GM21717 (cell line): ENCODE results near the gene UXT.

Experiments used
- ATAC-seq: cut with Tn5 transposase; IDR thresholded peaks from one replicate; pipeline ENCODE4 v1.9.1; 2021; ENCODE audit warnings: mild to moderate bottlenecking, moderate library complexity; ENCODE audit not compliant: unreplicated experiment

UXT gene

DNA sequence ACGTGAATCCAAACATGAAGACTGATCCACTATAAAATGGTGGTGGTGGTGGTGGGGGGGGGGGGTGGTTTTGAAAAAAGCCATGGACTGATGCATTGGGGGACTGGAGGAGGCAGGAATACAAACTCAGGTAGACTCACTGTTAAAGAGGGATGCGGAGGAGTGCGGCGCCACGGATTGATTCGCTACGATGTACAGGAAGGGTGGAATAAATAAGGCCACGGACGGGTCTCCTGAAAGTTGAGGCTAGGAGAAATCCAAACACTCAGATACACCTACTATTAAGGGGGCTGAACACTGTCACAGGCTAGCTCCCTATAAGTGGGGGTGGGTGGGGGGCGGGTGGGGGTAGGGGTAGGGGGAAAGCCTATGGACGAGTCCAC lies 9.2 kb downstream of the UXT start:
- no peak for ATAC-seq

DNA sequence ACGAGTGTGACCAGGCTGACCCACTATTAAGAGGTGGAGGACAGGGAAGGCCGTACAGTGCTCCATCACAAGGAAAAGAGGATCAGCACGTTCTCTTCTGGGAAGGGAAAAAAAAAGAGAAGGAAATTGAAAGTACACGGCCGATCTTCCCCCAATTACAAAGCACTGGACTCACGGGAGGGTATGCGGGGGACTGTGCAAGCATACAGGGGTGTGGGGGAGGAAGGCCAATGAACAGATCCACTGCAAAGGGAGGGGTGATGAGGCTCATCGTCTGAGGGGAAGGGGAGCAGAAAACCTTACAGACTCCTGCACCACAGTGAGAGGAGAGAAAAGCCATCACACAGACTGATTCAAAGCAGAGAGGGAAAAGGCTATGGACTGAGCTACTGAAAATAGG lies 9.7 kb downstream of the UXT start:
- ATAC-seq = no peak

DNA sequence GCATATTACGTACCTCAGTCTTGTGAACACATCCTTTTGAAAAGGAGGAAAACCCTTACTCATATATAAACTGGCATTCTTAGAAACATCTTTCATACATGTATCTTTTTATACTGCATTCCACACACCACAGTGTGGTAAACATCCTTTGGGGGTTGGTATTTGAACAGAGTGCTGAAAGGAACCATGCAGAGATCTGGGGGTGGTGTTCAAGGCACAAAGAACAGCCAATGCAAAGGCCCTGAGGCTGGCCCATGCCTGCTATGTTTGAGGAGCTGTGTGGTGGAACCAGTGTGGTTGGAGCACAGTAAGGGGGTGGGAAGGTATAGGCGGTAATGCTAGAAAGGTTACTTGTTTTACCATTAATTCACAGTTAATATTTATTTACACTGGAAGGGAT lies 10.6 kb downstream of the UXT start:
- ATAC-seq = no peak

DNA sequence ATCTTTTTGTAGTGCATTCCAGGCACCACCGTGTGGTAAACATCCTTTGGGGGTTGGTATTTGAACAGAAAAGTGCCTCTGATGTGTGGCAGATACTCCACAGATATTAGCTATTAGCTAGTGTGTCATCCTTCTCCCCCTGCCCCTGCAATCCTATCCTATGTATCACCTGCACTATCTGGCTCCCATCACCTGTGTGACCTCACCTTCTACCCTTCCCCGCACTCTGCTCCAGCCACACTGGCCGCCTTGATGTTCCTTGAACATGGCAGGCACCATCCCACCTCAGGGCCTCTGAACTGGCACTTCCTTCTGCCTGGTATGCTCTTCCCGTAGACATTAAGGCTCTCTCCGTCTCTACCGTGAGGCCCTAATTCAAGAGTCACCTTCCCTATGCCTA lies 12.3 kb downstream of the UXT start:
- ATAC-seq = no peak

DNA sequence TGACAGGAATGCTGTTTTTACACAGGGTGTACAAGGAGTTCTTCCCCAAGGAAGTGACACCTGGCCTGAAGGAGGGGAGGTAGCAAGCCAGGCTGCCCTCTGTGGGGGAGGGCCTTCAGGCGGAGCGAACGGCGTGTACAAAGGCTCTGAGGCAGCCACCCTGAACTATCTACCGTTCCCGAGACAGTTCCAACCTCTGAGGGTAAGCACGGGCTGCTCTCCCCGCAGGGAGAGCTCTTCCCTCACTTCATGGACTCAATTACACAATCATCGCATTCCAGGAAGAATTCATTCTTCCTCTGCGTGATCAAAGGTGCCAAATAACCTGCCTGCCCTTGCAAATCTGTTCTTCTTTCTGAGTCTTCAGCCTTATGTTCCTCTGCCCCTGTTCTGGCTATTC lies 13.4 kb downstream of the UXT start:
- ATAC-seq = no peak

DNA sequence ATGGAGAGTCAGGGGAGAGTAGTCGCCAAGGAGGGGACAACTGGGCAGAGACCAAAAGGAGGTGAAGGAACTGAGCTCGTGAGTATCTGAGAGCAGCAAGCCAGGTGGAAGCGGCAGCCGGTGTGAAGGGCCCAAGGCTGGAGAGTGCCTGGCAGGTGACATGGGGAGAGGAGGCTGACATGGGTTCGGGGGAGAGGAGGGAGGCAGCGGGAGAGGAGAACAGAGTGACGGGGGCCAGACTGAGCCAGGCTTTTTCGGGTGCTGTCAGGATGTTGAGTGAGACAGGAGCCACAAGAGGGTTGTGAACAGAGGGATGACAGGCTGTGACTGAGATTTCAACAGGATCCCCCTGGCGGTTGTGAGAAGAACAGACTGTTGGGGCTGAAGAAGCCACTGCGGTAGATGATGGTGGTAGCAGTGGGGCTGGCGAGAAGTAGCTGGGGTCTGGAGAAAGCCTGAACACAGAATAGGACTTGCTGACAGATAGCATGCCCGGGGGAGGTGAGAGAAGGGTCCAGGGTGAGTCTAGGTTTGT lies 14.4 kb downstream of the UXT start:
- ATAC-seq = no peak

DNA sequence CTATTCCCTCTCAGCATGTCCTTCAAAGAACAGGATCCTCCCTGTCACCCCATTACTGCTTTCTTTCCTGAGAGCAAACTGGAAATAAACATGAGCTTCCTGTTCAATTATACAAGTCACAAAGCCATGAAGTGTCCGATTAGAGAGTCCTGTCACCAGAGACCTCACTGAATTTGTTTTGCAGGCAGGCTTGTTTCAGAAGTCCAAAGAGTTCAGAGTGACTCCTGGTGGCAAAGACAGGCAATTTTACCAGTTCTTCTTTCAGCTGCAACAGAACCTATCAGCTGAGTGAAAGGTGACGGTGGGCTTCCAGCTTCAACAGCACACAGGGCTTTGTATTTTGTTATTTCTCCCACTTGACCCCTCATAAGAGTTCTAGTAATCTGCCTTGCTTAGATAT lies 15.1 kb downstream of the UXT start:
- ATAC-seq = no peak

DNA sequence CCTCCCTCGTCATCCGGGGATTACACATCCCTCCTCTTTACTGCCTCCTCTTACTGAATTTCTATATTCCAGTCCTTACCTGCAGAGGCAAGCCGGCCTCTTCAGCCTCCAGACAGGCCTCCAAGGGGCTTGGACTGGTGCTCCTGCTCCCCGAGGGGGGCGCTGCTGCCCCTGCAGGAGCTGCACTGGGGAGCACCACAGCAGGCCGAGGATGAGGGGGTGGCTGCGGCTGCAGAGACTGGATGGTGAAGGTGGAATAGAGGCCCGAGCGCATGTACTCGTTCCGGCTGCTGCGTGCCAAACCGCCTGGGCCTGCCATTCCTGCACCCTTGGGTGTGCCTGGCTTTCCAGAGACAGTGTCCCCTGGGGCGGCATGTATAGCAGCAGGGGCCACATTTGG lies 20.2 kb downstream of the UXT start:
- ATAC-seq = no peak

DNA sequence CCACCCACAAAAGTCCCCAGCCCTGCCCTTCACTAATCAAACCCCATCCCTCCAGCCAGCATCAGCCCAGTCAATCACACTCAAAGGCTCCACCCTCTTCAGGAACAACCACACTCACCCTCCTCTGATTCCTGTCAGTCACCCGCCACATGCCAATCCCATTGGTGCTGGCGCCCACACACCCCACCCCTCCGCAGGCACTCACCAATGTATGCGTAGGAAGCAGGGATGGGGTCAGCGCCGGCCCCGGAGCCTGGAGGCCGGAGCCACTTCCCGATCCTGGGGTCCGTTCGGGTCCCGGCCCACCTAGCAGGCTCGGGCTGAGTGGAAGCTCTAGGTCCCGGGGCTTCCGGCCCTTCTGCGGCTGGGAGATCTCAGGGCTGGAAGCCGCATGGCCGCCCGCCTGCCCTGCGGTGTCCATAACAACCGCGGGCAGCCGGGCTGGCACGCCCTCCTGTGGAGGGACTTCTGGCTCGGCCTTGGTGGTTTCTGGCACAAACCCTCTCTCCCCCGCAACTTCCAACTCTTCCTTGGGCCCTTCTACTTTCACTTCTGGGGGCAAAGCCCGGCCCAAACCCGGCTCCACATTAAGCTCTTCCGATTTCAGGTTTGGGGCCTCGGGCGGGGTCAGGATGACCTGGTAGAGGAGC lies 21.3 kb downstream of the UXT start:
- no peak for ATAC-seq

DNA sequence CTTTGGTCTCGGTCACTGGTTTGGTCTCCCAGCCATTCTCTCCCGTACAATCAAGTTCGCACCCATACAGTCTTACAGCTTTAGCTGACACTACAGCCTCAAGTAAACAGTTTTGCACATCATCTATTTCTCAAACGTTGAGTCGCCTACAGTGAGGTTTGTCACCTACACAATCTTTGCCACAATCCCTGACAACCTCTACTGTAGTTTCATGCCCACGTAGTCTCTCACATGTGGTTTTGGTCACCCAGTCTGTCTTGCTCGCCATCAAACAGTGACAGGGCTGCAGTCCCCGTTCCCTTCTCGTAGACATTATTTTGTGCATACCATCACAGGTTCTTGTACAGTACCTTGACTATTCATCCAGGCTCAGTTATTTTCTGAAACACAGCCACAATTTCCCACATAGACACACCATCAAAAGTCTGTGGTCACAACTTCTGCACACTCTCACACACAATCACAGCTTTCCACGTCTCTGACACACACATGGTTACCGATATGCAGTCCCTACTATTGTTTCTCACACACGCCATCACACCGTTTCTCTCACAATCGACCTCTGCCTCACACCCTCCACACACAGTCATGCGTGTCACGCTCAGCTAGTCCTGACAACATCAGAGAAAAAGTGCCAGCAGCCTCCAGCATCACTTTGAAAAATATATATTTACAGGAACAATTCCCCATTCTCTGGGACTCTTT lies 24.0 kb downstream of the UXT start:
- no peak for ATAC-seq

DNA sequence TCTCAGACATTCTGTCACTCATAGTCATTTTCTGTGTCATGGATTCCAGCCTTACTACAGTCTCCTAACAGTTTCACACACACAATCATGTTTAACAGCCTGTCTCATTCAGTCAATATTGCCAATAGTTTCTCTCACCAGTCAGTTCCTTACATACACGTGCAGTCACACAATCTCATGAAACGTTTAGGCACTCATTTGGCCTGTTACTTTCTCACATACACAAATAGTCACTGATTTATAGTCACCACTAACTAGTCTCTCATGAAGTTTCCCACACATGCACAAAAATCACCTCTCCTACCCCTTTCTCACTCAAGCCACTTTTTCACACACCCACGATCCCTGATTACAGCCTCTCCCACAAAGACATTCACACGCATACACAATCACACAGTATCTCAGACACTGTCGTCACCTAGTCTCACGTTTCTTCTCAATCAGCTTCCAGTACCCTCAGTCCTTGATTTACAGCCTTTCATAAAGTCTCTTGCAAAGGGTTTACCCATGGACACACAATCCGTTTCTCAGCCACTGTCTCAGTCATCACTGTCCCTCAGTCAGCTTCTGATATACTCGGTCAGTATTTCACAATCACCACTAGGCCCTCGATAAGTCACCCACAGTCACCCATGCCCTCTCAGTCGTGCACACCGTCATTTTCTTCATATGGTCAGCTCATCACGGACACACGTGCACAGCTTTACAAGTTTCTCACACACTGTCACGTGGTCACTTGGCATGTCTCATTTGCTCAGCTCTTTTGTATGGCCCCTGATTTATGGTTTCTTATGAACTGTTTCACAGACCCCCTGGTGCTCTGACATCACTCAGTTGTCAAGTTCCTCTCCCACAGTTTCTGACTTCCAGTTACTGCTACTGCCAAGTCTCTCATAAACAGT lies 25.0 kb downstream of the UXT start:
- ATAC-seq = no peak

DNA sequence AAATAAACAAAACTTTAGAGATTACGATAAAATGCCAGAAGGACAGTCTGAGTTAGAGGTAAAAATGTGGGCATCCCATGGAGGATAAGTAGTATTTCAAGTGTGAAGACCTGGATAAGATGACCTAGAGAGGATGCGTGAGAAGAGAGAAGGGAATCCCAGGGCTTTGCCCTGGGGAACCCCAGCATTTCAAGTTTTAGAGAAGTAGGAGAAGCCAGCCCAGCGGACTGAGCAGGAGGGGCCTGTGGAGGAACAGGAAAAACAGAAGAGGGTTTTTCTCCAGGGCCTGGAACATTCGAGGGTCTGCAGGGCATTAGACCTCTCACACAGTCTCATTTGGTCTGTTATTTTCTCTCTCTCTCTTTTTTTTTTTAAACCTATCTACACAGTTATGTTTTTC lies 26.3 kb downstream of the UXT start:
- no peak for ATAC-seq

DNA sequence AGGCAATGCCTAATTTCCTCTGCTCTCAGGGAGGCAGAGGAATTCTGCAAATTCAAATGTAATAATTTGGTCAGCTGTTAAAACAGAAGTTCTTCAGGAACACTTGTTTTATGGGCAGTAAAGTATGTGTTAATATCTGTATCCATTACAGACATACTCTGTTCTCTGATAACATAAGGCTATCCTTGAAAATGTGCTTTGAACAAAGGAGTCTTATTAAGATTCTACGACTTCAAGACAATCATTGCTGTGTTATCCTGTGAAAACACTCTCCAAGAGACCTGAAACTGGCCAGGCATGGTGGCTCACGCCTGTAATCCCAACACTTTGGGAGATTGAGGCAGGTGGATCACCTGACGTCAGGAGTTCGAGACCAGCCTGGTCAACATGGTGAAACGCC lies 27.3 kb downstream of the UXT start:
- no peak for ATAC-seq

DNA sequence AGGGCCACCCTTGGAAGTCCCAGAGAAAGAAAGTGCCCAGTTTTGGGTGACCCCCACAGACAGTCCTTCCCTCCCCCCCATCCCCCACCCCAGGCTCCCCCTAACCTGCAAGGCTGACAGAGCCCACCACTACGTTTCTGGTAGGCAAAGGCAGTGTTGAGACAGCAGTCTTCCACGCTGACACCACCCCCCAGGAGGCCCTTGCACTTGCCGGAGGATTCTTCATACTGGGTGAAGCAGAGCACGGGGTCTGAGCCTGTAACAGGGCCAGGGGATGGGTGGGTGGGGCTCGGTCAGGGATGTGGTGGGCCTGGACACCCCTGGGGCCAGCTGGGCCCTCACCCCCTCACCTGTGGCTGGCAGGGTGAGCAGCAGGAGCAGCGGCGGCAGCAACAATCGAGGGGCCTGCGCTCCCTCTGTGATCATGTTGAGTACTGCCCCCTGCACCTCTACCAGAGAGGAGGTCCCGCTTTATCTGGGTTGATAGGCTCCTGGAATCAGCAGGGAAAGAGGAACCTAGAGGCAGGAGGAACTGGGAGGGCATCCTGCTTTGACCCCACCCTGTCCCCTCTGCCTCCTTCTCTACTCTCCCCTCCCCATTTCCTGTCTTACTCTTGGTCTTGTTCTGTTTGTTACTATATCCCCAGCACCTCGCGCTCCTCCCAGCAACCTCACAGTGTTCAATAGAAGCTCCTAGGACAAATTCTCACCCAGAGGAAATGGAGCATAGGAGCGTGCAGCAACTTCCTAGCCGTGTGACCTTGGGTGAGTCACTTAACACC lies 29.4 kb downstream of the UXT start, which contains the start of gene CFP:
Gene CFP, minus strand, starts transcription at position 512 of the 782 bp plus-strand sequence. Its CDS starts 86 bp downstream, at position 426.
- no peak for ATAC-seq

DNA sequence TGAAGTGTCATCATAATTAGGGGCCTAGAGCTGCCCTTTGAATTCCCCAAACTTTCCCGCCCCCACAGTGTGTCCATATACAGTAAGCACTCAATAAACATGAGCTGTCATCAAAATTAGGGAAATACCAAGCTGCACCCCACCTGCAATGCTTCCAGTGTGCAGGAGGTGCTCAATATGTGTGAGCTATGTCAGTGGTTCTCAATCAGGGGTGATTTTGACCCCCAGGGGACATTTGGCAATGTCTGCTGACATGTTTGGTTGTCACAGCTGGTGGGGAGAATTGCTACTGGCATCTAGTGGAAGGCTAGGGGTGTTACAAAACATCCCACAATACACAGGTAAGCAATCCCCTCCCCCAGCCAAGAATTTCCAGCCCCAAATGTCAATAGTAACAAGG lies 30.0 kb downstream of the UXT start:
- ATAC-seq = no peak

DNA sequence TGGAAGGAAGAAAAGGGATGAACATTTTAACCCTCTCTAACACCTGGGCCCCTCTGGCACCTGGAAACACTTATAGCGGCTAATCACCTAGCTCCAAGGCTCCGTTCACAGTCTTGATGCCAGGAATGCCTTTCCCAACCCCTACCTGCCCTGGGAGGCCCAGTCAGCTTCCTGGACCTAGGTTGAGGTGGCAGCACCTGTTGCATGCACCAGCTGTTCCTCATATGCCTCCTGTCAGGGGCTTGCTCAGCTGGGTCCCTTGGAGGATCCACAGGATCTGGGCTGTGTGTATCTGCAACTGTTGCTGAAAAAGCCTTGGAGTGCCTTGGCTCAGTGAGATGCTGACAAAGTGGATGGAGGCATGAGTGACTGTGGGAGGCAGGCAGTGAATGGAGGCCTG lies 33.6 kb downstream of the UXT start:
- no peak for ATAC-seq

DNA sequence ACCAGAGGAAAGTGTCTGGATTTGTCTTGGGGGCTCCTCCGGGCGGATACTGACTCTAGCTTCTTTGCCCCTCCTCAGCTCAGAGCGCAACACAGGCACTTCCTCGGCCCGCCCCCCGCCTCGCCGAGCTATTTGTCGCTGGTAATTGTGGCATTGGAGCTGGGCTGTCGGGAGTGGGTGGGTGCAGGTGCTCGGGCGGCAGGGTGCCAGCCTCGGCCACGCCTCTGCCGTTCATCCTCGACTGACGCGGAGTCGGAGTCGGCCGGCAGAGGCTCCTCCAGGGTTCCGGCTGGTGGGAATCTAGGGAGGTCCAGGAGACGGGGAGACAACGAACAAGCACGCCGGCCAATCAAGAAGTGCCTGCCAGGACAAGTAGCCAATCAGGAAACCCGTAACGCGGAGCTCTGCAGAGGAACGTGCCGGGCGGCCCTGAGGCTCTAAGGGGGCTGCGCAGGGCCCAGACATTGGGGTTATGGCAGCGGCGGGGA lies 35.4 kb downstream of the UXT start:
- ATAC-seq = no peak

DNA sequence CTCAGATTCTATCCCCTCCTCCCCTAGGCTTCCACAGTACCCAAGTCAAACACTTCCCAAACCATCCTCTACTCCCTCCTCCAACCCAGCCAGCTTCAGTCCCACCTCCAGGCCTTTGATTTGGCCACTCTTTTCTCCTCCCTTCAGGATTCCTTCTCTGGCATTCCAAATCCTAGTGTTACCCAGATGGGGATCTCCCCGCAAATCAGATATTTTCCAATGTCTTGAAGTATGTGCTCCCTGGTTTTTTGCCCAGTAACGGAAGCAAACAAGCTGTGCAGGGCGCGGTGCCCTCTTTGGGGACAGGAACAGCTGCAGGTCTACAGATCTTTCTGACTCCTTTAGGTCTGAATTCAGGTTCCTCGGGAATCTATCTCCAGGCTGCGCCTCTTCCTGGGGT lies 37.1 kb downstream of the UXT start:
- ATAC-seq = no peak

DNA sequence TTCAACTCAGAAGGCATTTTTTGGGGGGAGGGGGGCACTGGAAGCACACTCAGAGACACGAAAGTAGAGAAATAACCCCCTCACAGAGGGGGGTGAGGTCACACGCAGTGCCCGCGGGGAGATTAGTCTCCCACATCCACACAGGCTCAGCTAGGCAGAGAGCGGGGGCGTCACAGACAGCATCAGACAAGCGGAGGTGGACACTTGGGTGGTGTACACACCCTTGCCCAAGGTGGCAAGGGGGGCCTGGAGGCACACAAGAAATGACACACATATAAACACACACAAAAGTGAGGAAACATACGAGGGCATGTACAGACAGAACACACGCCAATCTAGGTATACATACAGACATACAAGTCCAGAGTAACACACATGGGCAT lies 38.7 kb downstream of the UXT start:
- ATAC-seq = no peak

DNA sequence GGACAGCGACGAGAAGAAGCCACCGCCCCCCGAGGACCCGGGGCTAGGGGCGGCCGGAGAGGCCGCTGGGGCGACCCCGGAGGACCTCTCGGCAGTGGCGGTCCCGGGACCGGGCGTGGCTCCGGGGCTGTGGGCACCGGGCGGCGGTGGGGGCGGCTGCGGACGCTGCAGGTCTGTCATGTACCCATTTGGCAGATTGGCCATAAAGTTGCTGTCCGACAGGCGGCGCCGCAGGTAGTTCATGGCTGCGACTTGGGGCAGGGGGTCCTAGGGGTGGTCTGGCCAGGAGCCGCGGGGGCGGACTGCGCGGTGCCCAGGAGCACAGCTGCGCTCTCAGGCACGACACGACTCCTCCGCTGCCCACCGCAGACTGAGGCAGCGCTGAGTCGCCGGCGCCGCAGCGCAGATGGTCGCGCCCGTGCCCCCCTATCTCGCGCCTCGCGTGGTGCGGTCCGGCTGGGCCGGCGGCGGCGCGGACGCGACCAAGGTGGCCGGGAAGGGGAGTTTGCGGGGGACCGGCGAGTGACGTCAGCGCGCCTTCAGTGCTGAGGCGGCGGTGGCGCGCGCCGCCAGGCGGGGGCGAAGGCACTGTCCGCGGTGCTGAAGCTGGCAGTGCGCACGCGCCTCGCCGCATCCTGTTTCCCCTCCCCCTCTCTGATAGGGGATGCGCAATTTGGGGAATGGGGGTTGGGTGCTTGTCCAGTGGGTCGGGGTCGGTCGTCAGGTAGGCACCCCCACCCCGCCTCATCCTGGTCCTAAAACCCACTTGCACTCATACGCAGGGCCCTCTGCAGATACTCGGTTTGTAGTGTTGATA lies 39.3 kb downstream of the UXT start, which contains the start of gene SYN1:
Gene SYN1, minus strand, starts transcription at position 372 of the 817 bp plus-strand sequence. Its CDS starts 129 bp downstream, at position 243.
- ATAC-seq = no peak
